Activated B cell treated with CpG ODN at 0.5 μM for 24 hours (primary cell): Measurements from ENCODE around the gene STX8. TPM values are rescaled to one million over a fixed set of nuclear protein-coding genes. Genes with fewer than 3 reads are reported as not detected.
"Not testable (repeated sequence)": the region's sequence is repeated elsewhere in the genome, so short reads cannot be mapped to it uniquely, and the experiment has no call there.

Experiments
- ATAC-seq: fragments of 200-7000 bp; cut with Tn5 transposase; one replicate; pipeline ENCODE4 v1.10.0; 2021; ENCODE audit warnings: low read depth, mild to moderate bottlenecking, moderate library complexity
- CTCF ChIA-PET: fragments of 350-600 bp; sonication (Branson Sonifier 250); formaldehyde crosslinking; loops from one replicate; lab custom pipeline; 2021; ENCODE audit warnings: antibody characterized with exemption; lab: Charles Lee
- POLR2A ChIA-PET: fragments of 350-600 bp; sonication (Branson Sonifier 250); formaldehyde crosslinking; loops from one replicate; lab custom pipeline; 2021; ENCODE audit warnings: antibody characterized with exemption; lab: Charles Lee
- DNase-seq: peaks from one replicate; pipeline ENCODE4 v3.0.0; 2022
- H3K27ac Mint-ChIP-seq: one replicate; pipeline ENCODE4 v1.8.0; 2020; ENCODE audit warnings: mixed read lengths
- H3K27me3 Mint-ChIP-seq: one replicate; pipeline ENCODE4 v1.8.0; 2021; ENCODE audit warnings: mixed read lengths
- H3K36me3 Mint-ChIP-seq: one replicate; pipeline ENCODE4 v1.8.0; 2021; ENCODE audit warnings: low read depth, mixed read lengths
- H3K4me1 Mint-ChIP-seq: one replicate; pipeline ENCODE4 v1.8.0; 2021; ENCODE audit warnings: mixed read lengths
- H3K4me3 Mint-ChIP-seq: one replicate; pipeline ENCODE4 v1.8.0; 2020; ENCODE audit warnings: mild to moderate bottlenecking, mixed read lengths
- H3K9me3 Mint-ChIP-seq: one replicate; pipeline ENCODE4 v1.8.0; 2020; ENCODE audit warnings: mixed read lengths
- intact Hi-C: fragments of 100-400 bp; cut with micrococcal nuclease; formaldehyde crosslinking; loops from one replicate; pipeline ENCODE4 v1.15.1; 2024
- total RNA-seq: library from RNA; stranded (reverse); gene quantifications from 2 replicates; pipeline ENCODE4 v1.2.3, GENCODE V29; 2022
- TF ChIP-seq, protein P1 (sequence below): fragments of 200-600 bp; IDR thresholded peaks from one replicate; pipeline ENCODE4 v1.8.0; 2022; ENCODE audit warnings: antibody characterized with exemption, mild to moderate bottlenecking

The STX8 gene
- total RNA-seq, 1 donor from 2014 or later: 66.9 TPM

DNA sequence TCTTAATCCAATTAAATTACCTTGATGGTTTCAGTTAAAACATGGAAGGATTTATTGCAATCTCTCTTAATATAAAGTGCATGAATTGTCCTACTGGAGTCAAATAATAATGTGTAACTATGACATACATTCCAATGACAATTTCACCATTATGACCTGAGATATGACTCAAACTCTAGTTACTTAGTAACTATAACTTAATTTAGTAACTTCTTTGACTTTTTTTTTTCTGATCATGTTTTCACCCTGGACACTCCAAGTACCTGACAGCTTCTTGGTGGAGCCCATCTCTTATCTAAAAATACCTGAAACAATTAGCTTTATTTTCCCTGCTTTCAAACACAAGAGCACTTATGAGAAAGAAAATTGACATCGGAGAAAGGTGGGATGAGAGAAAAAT lies 123.7 kb downstream of the STX8 start:
- ATAC-seq (no peak), DNase-seq (no peak)
- POLR2A ChIA-PET: no interaction called here
- no peak overlapping the region for H3K4me3 Mint-ChIP-seq
- CTCF ChIA-PET: no interaction called here
- H3K27me3 Mint-ChIP-seq: no peaks in the 10 kb centered on the region
- H3K9me3 Mint-ChIP-seq: no peaks in the 10 kb centered on the region
- H3K4me1 Mint-ChIP-seq: no peaks in the 10 kb centered on the region
- H3K36me3 Mint-ChIP-seq: no peaks in the 10 kb centered on the region
- intact Hi-C loops: no loop called here
- TF ChIP-seq, protein P1, sequence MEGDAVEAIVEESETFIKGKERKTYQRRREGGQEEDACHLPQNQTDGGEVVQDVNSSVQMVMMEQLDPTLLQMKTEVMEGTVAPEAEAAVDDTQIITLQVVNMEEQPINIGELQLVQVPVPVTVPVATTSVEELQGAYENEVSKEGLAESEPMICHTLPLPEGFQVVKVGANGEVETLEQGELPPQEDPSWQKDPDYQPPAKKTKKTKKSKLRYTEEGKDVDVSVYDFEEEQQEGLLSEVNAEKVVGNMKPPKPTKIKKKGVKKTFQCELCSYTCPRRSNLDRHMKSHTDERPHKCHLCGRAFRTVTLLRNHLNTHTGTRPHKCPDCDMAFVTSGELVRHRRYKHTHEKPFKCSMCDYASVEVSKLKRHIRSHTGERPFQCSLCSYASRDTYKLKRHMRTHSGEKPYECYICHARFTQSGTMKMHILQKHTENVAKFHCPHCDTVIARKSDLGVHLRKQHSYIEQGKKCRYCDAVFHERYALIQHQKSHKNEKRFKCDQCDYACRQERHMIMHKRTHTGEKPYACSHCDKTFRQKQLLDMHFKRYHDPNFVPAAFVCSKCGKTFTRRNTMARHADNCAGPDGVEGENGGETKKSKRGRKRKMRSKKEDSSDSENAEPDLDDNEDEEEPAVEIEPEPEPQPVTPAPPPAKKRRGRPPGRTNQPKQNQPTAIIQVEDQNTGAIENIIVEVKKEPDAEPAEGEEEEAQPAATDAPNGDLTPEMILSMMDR: no peak
- no peak overlapping the region for H3K27ac Mint-ChIP-seq

DNA sequence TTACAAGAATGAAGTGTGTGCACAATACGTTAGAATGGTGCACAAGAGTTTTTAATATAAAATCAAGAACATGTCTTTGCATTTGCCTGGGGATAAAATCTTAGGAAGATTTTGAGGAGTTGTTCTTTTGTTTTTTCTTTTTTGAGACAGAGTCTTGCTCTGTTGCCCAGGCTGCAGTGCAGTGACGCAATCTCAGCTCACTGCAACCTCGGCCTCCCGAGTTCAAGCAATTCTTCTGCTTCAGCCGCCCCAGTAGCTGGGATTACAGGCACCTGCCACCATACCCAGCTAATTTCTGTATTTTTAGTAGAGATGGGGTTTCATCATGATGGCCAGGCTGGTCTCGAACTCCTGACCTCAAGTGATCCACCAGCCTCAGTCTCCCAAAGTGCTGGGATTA lies 128.3 kb downstream of the STX8 start:
- H3K36me3 Mint-ChIP-seq, ATAC-seq, DNase-seq, H3K4me1 Mint-ChIP-seq, H3K27me3 Mint-ChIP-seq, POLR2A ChIA-PET, H3K4me3 Mint-ChIP-seq, CTCF ChIA-PET, H3K27ac Mint-ChIP-seq, intact Hi-C loops, H3K9me3 Mint-ChIP-seq: not testable (repeated sequence)

DNA sequence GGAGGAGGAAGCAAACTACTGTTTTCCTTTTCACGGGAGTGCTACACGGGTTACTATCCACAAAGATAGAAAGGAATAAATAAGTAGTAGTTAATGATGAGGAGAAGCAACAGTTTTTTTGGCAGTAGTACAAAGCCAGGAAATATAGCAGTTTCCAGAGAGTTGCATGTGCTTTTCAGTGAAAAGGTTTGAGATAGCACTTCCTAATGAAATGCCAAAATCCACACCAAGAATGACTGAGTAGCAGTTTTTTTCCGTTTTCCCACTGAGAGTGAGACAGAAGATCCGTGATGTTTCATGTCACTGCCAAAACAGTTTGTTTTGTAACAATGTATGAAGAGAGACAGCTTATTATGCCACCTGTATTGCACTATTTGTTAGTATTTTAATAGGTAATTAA lies 129.1 kb downstream of the STX8 start:
- Mint-ChIP-seq H3K4me3 (no peak overlapping the region), H3K27me3 (no peaks in the 10 kb centered on the region), H3K36me3 (peaks cover 4% of the 10 kb centered on the region), H3K27ac (no peak overlapping the region), H3K9me3 (no peaks in the 10 kb centered on the region), H3K4me1 (no peaks in the 10 kb centered on the region)
- TF ChIP-seq, protein P1: no peak
- no peak for DNase-seq
- intact Hi-C loops: no loop called here
- POLR2A ChIA-PET: no interaction called here
- no peak for ATAC-seq
- CTCF ChIA-PET: no interaction called here

DNA sequence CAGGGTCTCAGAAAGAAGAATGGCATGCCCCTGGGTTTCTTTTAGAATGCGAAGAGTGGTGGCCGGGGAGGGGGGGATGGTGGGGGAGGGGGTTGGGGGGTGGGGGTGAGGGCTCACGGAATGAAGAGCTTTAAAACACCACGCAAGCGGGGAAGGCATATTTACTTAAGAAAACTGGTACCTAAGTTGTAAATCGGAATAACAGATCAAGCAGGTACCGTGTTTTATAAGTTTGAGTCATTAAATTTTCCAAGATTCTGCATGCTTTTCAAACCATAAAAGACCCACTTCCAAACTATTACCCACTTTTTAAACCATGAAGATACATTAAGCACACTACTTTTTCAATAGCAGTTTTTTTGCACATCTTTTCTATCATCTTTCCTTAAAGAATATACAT lies 130.2 kb downstream of the STX8 start:
- ChIA-PET CTCF (no interaction called here), POLR2A (no interaction called here)
- TF ChIP-seq, protein P1: no peak
- H3K4me1 Mint-ChIP-seq: no peaks in the 10 kb centered on the region
- intact Hi-C loops: no loop called here
- no peaks in the 10 kb centered on the region for H3K27me3 Mint-ChIP-seq
- DNase-seq (no peak), ATAC-seq (no peak)
- H3K9me3 Mint-ChIP-seq: no peaks in the 10 kb centered on the region
- H3K4me3 Mint-ChIP-seq: no peak overlapping the region
- H3K36me3 Mint-ChIP-seq: peaks cover 12% of the 10 kb centered on the region
- no peak overlapping the region for H3K27ac Mint-ChIP-seq

DNA sequence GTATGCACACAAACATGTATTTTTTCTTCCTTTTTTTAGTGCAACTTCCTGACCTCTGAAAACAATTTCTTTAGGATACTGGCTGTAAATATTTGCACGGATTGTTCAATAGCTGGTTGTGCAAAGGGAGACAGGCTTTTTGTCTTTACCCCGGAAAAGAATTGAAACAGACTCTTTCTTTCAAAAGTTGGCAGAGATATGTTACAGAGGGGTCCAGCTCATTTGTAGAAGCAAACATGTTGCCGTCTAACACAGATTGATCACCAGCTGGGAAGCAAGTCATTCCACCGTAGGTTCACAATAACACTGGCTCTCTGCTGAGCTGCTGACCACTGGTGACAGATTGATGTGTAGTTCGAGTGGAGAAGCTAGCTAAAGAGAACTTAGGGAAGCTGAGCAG lies 130.9 kb downstream of the STX8 start:
- no peaks in the 10 kb centered on the region for H3K27me3 Mint-ChIP-seq
- no peaks in the 10 kb centered on the region for H3K4me1 Mint-ChIP-seq
- ChIA-PET CTCF (no interaction called here), POLR2A (no interaction called here)
- no peak overlapping the region for H3K4me3 Mint-ChIP-seq
- TF ChIP-seq, protein P1: no peak
- no peaks in the 10 kb centered on the region for H3K9me3 Mint-ChIP-seq
- no peak overlapping the region for H3K27ac Mint-ChIP-seq
- peaks cover 15% of the 10 kb centered on the region for H3K36me3 Mint-ChIP-seq
- DNase-seq (no peak), ATAC-seq (no peak)
- intact Hi-C loops: no loop called here

DNA sequence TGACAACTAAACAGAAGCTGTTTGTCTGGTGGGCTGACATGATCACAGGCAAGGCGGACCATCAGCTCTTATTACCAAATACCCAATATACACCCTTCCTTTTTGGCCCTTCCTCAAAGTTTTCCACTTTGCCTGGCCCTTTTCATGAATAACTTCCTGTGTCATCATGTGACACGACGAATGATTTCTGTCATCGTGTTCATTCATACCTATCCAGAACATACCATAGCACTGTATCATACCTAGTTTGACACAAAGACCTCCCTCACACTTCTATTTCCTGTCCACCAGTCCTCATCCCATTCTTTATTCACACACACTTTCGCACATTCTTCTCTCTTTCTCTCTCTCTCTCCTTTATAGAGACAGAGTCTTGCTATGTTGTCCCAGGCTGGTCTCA lies 131.8 kb downstream of the STX8 start:
- intact Hi-C loops: no loop called here
- no peaks in the 10 kb centered on the region for H3K27me3 Mint-ChIP-seq
- peaks cover 15% of the 10 kb centered on the region for H3K36me3 Mint-ChIP-seq
- POLR2A ChIA-PET: no interaction called here
- no peak overlapping the region for H3K27ac Mint-ChIP-seq
- no peak for DNase-seq
- ATAC-seq: no peak
- H3K4me3 Mint-ChIP-seq: no peak overlapping the region
- H3K9me3 Mint-ChIP-seq: no peaks in the 10 kb centered on the region
- CTCF ChIA-PET: no interaction called here
- TF ChIP-seq, protein P1: no peak
- no peaks in the 10 kb centered on the region for H3K4me1 Mint-ChIP-seq
